Transverse colon (tissue), 4 donors: ENCODE data around the gene POU3F2. TPM values are rescaled to one million over a fixed set of nuclear protein-coding genes. Genes with fewer than 3 reads are reported as not detected.

Experiments used
- DNase-seq: peaks from one replicate; pipeline ENCODE4 v3.0.0-alpha.2; 2019
- H3K27ac ChIP-seq, 4 donors: fragments of 200-600 bp; sonication (generic); 2 replicates each; pipeline ENCODE4 v1.5.1; 2016 to 2018; ENCODE audit warnings: inconsistent platforms in 4 of 4
- H3K27me3 ChIP-seq: fragments of 200-600 bp; sonication (generic); 2 replicates; pipeline ENCODE4 v1.5.1; 2017; ENCODE audit warnings: inconsistent platforms
- H3K36me3 ChIP-seq, 4 donors: fragments of 200-600 bp; sonication (generic); 2 replicates each; pipeline ENCODE4 v1.5.1; 2017 to 2019; ENCODE audit warnings: inconsistent platforms in 4 of 4
- H3K4me1 ChIP-seq, 4 donors: fragments of 200-600 bp; sonication (generic); 2 replicates each; pipeline ENCODE4 v1.5.1; 2017 to 2020; ENCODE audit warnings: inconsistent platforms in 4 of 4
- H3K4me3 ChIP-seq, 4 donors: fragments of 200-600 bp; sonication (generic); 1 replicate in 1 of 4; 2 replicates in 3 of 4; pipeline versions ENCODE4 v1.5.1 to v1.6.1; 2017 to 2019; ENCODE audit warnings: inconsistent platforms in 4 of 4
- H3K9me3 ChIP-seq, 2 donors: fragments of 200-600 bp; sonication (generic); 2 replicates each; pipeline ENCODE4 v1.5.1; 2017 to 2019; ENCODE audit warnings: inconsistent platforms in 2 of 2
- CTCF ChIP-seq, 5 experiments: fragments of 200-600 bp in 3 of 5; fragments of 450-650 bp in 2 of 5; sonication (generic) in 3 of 5; IDR thresholded peaks; 1 replicate in 2 of 5; 2 replicates in 3 of 5; pipeline ENCODE4 v1.5.1; 2016 to 2017; ENCODE audit warnings: antibody characterized with exemption in 5 of 5, inconsistent platforms in 3 of 5, mild to moderate bottlenecking in 2 of 5, moderate library complexity in 1 of 5
- EP300 ChIP-seq: sonication (generic); formaldehyde crosslinking; IDR thresholded peaks from one replicate; pipeline ENCODE4 v1.6.1; 2017; ENCODE audit warnings: antibody characterized with exemption, low read depth
- POLR2A ChIP-seq: fragments of 450-650 bp; IDR thresholded peaks from one replicate; pipeline ENCODE4 v1.6.1; 2016; ENCODE audit warnings: antibody characterized with exemption, mild to moderate bottlenecking, moderate library complexity
- POLR2AphosphoS5 ChIP-seq, 3 donors: sonication (generic); formaldehyde crosslinking; IDR thresholded peaks; one replicate each; pipeline ENCODE4 v1.6.1; 2016; ENCODE audit warnings: antibody characterized with exemption in 3 of 3
- WGBS, 2 donors: methylation state at CpG; one replicate each; pipeline ENCODE4 v1.1.5; 2018; ENCODE audit warnings: low coverage in 1 of 2; 5-methylcytosine and 5-hydroxymethylcytosine counted together
- in situ Hi-C, 4 donors: fragments of 200-750 bp; cut with MboI; loops; one replicate each; pipeline versions ENCODE4 v1.15.0 to v1.15.1; 2017; ENCODE audit warnings: low sequenced_read_pairs in 3 of 4, low pct_ligation_motif_present in 1 of 4, low pct_unique_long_range_greater_than_20kb in 1 of 4
- intact Hi-C: fragments of 100-400 bp; cut with DNase I; formaldehyde crosslinking; loops from one replicate; pipeline ENCODE4 v1.15.1; 2023; ENCODE audit warnings: low total_unique reads
- total RNA-seq, 4 donors: library from RNA; depleted of rRNA; stranded (reverse); fragments of >200 nt; gene quantifications; one replicate each; pipeline ENCODE4 v1.1.0, GENCODE V29; 2016

Gene POU3F2
- total RNA-seq, 4 donors from 2014 or later, result not detected

GRCh38 chr6:98877250-98877649 lies 42.9 kb downstream of the POU3F2 start:
- Histone ChIP-seq H3K4me3 (no peak overlapping the region), H3K4me1 (no peaks in the 10 kb centered on the region), H3K36me3 (peaks cover 0 to 14% (median 3%) of the 10 kb centered on the region in 4 donors), H3K27ac (no peak overlapping the region), H3K9me3 (no peaks in the 10 kb centered on the region), H3K27me3 (no peaks in the 10 kb centered on the region)
- in situ Hi-C loops (no loop called here), intact Hi-C loops (no loop called here)
- 72% methylated on average over 1 of the region's 1 CpG; no CpG with 5 or more reads in 1 of the 2 donors for WGBS, 2 donors
- DNase-seq, result no peak
- no peak for TF ChIP-seq CTCF (IDR thresholded peaks at IDR 0.05)

GRCh38 chr6:98880486-98880885 lies 46.1 kb downstream of the POU3F2 start:
- no peak for DNase-seq

GRCh38 chr6:98885330-98885729 lies 51.0 kb downstream of the POU3F2 start:
- Histone ChIP-seq H3K4me3 (no peak overlapping the region), H3K9me3 (no peaks in the 10 kb centered on the region), H3K36me3 (peaks cover 0 to 24% (median 0%) of the 10 kb centered on the region in 4 donors), H3K27me3 (no peaks in the 10 kb centered on the region), H3K4me1 (no peaks in the 10 kb centered on the region), H3K27ac (no peak overlapping the region)
- intact Hi-C loops, result no loop called here
- in situ Hi-C loops, result no loop called here
- WGBS, 2 donors, result 87 to 100% methylated on average over 1 to 3 of the region's 3 CpGs
- TF ChIP-seq CTCF (IDR thresholded peaks at IDR 0.05) (no peak), EP300 (no peak), POLR2A (no peak), POLR2AphosphoS5 (IDR thresholded peaks at IDR 0.05) (no peak)
- no peak for DNase-seq

More at GRCh38 chr6:98880486-98880885, 46.1 kb downstream of the POU3F2 start:
- Histone ChIP-seq H3K4me1 (no peaks in the 10 kb centered on the region), H3K9me3 (no peaks in the 10 kb centered on the region), H3K36me3 (peaks cover 0 to 12% (median under 1%) of the 10 kb centered on the region in 4 donors), H3K27ac (no peak overlapping the region), H3K27me3 (no peaks in the 10 kb centered on the region), H3K4me3 (no peak overlapping the region)
- TF ChIP-seq POLR2AphosphoS5 (IDR thresholded peaks at IDR 0.05) (no peak), EP300 (no peak), POLR2A (no peak), CTCF (IDR thresholded peaks at IDR 0.05) (no peak)
- intact Hi-C loops, result no loop called here
- in situ Hi-C loops, result no loop called here

GRCh38 chr6:98887650-98888049 lies 53.3 kb downstream of the POU3F2 start:
- Histone ChIP-seq H3K9me3 (no peaks in the 10 kb centered on the region), H3K36me3 (peaks cover 0 to 17% (median 0%) of the 10 kb centered on the region in 4 donors), H3K4me3 (no peak overlapping the region), H3K27me3 (no peaks in the 10 kb centered on the region), H3K27ac (no peak overlapping the region), H3K4me1 (no peaks in the 10 kb centered on the region)
- DNase-seq, result no peak
- TF ChIP-seq CTCF (IDR thresholded peaks at IDR 0.05) (no peak), EP300 (no peak), POLR2A (no peak), POLR2AphosphoS5 (IDR thresholded peaks at IDR 0.05) (no peak)
- in situ Hi-C loops (no loop called here), intact Hi-C loops (no loop called here)
- WGBS, 2 donors, result 96 to 98% methylated on average over 3 of the region's 3 CpGs

Other genes starting within 250 kb of the POU3F2 start
- gene FBXL4, start 113.4 kb downstream of the POU3F2 start, total RNA-seq, result 10 to 100 TPM in 3 of 4 donors, 1 to 10 TPM in 1; 8.6 to 22.5 (median 13.5) TPM